GM13977 (cell line): ENCODE measurements around the gene TMEM178B.
"Not testable (repeated sequence)": the region's sequence is repeated elsewhere in the genome, so short reads cannot be mapped to it uniquely, and the experiment has no call there.

Source experiments
- DNase-seq: peaks from one replicate; pipeline ENCODE4 v3.0.0; 2012; ENCODE audit warnings: low spot score
- CTCF ChIP-seq: IDR thresholded peaks from 2 replicates; pipeline ENCODE4 v1.5.1; 2012; ENCODE audit warnings: mild to moderate bottlenecking, control low read depth; ENCODE audit not compliant: insufficient read depth; ENCODE audit errors: extremely low read depth, missing control alignments
- in situ Hi-C: fragments of 300-500 bp; cut with MboI; formaldehyde crosslinking; loops from one replicate; pipeline ENCODE4 v1.12.0; 2022; ENCODE audit warnings: low sequenced_read_pairs, low pct_unique_long_range_greater_than_20kb, mixed read lengths, inconsistent platforms; ENCODE audit not compliant: unreplicated experiment

The TMEM178B gene

GRCh38 chr7:141073641-141074161 lies at the start of gene TMEM178B:
TSS of gene TMEM178B (plus strand) at chr7:141074064.
- DNase-seq = peak; percentile 45
- TF ChIP-seq CTCF = no peak
- in situ Hi-C loops = no loop called here

- no peak for TF ChIP-seq CTCF
- in situ Hi-C loops = no loop called here
- DNase-seq = no peak
These were observed 49.2 kb upstream of the TMEM178B start for GRCh38 chr7:141024668-141025067.

- peak; percentile 2 for TF ChIP-seq CTCF
- DNase-seq = no peak
- in situ Hi-C loops = no loop called here
These were observed 46.8 kb upstream of the TMEM178B start for GRCh38 chr7:141027043-141027442.

- DNase-seq = no peak
- in situ Hi-C loops = no loop called here
- TF ChIP-seq CTCF = no peak
These were observed 45.1 kb upstream of the TMEM178B start for GRCh38 chr7:141028767-141029166.

GRCh38 chr7:141032539-141033323 lies 41.1 kb upstream of the TMEM178B start:
- DNase-seq = not testable (repeated sequence)

GRCh38 chr7:141038100-141038499 lies 35.8 kb upstream of the TMEM178B start:
- DNase-seq, in situ Hi-C loops: not testable (repeated sequence)

More at GRCh38 chr7:141032539-141033323, 41.1 kb upstream of the TMEM178B start:
- in situ Hi-C loops = not testable (repeated sequence)

- in situ Hi-C loops = no loop called here
- DNase-seq = no peak
- TF ChIP-seq CTCF = no peak
These were observed 34.5 kb upstream of the TMEM178B start for GRCh38 chr7:141039376-141039775.
